Fibroblast of skin of right biceps (primary cell): ENCODE results near the gene HDHD2.
"Not testable (repeated sequence)": the region's sequence is repeated elsewhere in the genome, so short reads cannot be mapped to it uniquely, and the experiment has no call there.

Experiments
- DNase-seq: peaks from one replicate; pipeline ENCODE4 v3.0.0-alpha.2; 2013

HDHD2 gene

GRCh38 chr18:47150029-47150823 lies at the start of gene HDHD2:
Gene HDHD2 (minus strand): TSS chr18:47150500. CDS start chr18:47136439, 14,061 bp downstream.
- DNase-seq = peak; percentile 78

- not testable (repeated sequence) for DNase-seq
Observed at GRCh38 chr18:47195961-47196360, 45.7 kb upstream of the HDHD2 start.

- DNase-seq = no peak
Observed at GRCh38 chr18:47191961-47192360, 41.7 kb upstream of the HDHD2 start.

GRCh38 chr18:47187721-47188120 lies 37.4 kb upstream of the HDHD2 start:
- DNase-seq = no peak

GRCh38 chr18:47184419-47185050 lies 34.2 kb upstream of the HDHD2 start:
- DNase-seq = peak; percentile 30

- not testable (repeated sequence) for DNase-seq
Observed at GRCh38 chr18:47182156-47182555, 31.9 kb upstream of the HDHD2 start.

GRCh38 chr18:47180765-47181164 lies 30.5 kb upstream of the HDHD2 start:
- DNase-seq = no peak

- DNase-seq = no peak
Observed at GRCh38 chr18:47179520-47179919, 29.2 kb upstream of the HDHD2 start.

GRCh38 chr18:47175898-47176575 lies 25.7 kb upstream of the HDHD2 start, which contains the start of gene IER3IP1:
Gene IER3IP1 (minus strand): TSS chr18:47176364. CDS start chr18:47176277, 87 bp downstream.
- DNase-seq = peak; percentile 93

GRCh38 chr18:47175283-47175897 lies 25.1 kb upstream of the HDHD2 start:
- DNase-seq = peak; percentile 21

- no peak for DNase-seq
Observed at GRCh38 chr18:47174545-47175116, 24.3 kb upstream of the HDHD2 start.

- no peak for DNase-seq
Observed at GRCh38 chr18:47172476-47172875, 22.2 kb upstream of the HDHD2 start.

- no peak for DNase-seq
Observed at GRCh38 chr18:47168913-47169312, 18.6 kb upstream of the HDHD2 start.

GRCh38 chr18:47168509-47168908 lies 18.2 kb upstream of the HDHD2 start:
- DNase-seq = no peak

GRCh38 chr18:47166294-47166693 lies 16.0 kb upstream of the HDHD2 start:
- DNase-seq = no peak

- peak; percentile 73 for DNase-seq
Observed at GRCh38 chr18:47163241-47163640, 12.9 kb upstream of the HDHD2 start.

GRCh38 chr18:47160256-47160655 lies 10.0 kb upstream of the HDHD2 start:
- no peak for DNase-seq

- peak; percentile 60 for DNase-seq
Observed at GRCh38 chr18:47158404-47158803, 8.1 kb upstream of the HDHD2 start.

GRCh38 chr18:47151439-47151838 lies 1.1 kb upstream of the HDHD2 start:
- DNase-seq = peak; percentile 3

GRCh38 chr18:47150824-47151366 lies 595 bp upstream of the HDHD2 start:
- no peak for DNase-seq

- DNase-seq = peak; percentile 5
Observed at GRCh38 chr18:47149457-47150028, 757 bp downstream of the HDHD2 start.

- no peak for DNase-seq
Observed at GRCh38 chr18:47146206-47146605, 4.1 kb downstream of the HDHD2 start.
